GM12864 (cell line): Measurements from ENCODE around the gene TIMM50.
A peak's percentile ranks its signal among the peaks of the same experiment; 100 is the strongest.
"Not testable (repeated sequence)": the region's sequence is repeated elsewhere in the genome, so short reads cannot be mapped to it uniquely, and the experiment has no call there.

Experiments
- DNase-seq: peaks from one replicate; pipeline ENCODE4 v3.0.0-alpha.2; 2011; ENCODE audit warnings: low read depth
- H3K4me3 ChIP-seq: 2 replicates; pipeline ENCODE4 v1.5.1; 2011; ENCODE audit warnings: mild to moderate bottlenecking, low read depth, low read length, control low read depth
- TF ChIP-seq, protein P1 (sequence below): IDR thresholded peaks from 2 replicates; pipeline ENCODE4 v1.5.1; 2011; ENCODE audit warnings: low read depth, mild to moderate bottlenecking, moderate library complexity, low read length, control low read depth, inconsistent platforms; ENCODE audit errors: missing control alignments

TIMM50 gene

DNA sequence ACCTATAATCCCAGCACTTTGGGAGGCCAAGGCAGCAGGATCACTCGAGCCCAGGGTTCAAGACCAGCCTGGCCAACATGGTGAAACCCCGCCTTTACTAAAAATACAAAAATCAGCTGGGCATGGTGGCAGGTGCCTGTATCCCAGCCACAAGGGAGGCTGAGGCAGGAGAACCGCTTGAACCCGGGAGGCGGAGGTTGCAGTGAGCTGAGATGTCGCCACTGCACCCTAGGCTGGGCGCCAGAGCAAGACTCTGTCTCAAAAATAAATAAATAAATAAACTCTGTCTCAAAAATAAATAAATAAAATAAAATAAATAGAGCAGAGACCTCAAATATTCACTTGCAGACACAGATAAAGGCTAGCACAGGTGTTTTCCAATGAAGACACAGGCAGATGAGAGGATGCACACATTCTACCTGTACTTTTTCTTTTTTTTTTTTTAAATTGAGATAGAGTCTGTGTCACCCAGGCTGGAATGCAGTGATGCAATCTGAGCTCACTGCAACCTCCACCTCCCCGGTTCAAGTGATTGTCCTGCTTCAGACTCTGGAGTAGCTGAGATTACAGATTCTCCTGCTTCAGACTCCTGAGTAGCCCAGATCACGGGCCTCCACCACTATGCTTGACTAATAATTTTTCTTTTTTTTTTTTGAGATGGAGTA lies 42.2 kb upstream of the TIMM50 start:
- TF ChIP-seq, protein P1, sequence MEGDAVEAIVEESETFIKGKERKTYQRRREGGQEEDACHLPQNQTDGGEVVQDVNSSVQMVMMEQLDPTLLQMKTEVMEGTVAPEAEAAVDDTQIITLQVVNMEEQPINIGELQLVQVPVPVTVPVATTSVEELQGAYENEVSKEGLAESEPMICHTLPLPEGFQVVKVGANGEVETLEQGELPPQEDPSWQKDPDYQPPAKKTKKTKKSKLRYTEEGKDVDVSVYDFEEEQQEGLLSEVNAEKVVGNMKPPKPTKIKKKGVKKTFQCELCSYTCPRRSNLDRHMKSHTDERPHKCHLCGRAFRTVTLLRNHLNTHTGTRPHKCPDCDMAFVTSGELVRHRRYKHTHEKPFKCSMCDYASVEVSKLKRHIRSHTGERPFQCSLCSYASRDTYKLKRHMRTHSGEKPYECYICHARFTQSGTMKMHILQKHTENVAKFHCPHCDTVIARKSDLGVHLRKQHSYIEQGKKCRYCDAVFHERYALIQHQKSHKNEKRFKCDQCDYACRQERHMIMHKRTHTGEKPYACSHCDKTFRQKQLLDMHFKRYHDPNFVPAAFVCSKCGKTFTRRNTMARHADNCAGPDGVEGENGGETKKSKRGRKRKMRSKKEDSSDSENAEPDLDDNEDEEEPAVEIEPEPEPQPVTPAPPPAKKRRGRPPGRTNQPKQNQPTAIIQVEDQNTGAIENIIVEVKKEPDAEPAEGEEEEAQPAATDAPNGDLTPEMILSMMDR, result no peak
- no peak overlapping the region for H3K4me3 ChIP-seq
- DNase-seq, result no peak

DNA sequence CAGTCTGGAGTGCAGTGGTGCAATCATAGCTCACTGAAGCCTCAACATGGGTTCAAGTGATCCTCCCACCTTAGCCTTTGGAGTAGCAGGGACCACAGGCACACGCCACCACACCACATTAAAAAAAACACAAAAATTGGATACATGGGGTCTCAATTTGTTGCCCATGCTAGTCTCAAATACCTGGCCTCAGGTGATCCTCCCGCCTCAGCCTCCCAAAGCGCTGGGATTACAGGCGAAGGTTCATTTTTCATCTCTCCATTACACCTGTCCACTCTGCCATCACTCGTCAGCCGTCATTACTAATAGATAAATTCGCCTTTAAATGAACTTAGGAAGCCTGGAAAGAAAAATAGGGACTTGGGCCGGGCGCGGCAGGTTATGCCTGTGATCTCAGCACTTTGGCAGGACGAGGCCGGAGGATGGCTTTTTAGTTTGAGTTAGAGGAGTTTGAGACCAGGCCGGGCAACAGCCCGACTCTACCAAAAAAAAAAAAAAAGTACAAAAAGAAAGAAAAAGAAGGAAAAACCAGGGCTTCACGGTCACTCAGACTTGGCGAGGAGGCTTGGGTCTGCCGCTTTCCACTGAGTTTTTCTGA lies 35.9 kb upstream of the TIMM50 start:
- TF ChIP-seq, protein P1, result no peak
- no peak for DNase-seq
- peak overlapping the region; percentile 94 for H3K4me3 ChIP-seq

DNA sequence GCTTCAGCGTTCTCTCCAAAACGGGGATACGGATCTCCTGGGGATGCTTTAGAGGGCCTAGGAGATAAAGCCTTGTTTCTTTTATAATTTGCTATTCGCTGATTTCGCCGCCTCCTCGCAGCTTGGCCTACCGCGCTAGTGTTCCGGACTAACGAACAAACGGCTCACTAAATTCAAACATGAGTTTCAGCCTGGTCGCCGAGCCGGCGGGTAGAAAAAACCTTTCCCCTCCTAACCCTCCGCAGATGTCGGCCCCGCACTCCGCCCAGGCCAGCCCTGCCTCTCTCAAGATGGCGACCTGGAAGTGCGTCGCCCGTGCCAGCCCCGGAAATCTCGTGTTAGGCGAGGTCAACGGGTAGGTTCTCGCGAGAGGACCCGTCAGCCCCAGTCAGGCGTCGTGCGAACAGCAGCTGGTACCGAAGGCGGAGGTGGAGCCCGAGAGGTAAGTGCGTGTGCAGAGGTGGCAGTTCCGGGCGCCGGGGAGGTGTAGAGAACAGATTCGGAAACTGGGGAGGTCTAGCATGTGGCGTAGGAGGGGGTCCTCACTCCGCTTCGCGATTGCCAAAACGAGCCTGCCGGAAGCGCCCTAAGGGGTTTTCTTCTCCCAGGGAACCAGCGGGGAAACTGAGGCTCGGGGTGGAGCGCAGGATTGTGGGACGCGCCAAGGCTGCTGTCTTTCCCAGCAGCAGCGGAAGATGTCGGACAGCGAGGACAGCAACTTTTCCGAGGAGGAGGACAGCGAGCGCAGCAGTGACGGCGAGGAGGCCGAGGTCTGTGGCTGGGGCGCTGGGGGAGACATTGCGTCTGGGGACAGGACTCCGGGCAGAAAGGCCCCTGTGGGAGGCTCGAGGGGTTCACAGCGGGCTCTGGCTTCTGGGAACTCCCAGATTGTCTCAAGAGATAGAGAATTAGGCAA lies 35.2 kb upstream of the TIMM50 start, which contains the start of gene SUPT5H:
Gene SUPT5H (plus strand): TSS at position 387 of the 916 bp plus-strand sequence. CDS start 309 bp downstream, at position 696.
- peak; percentile 98 for DNase-seq
- peak within 1 kb of the TSS; percentile 94 for H3K4me3 ChIP-seq
- TF ChIP-seq, protein P1, result no peak

DNA sequence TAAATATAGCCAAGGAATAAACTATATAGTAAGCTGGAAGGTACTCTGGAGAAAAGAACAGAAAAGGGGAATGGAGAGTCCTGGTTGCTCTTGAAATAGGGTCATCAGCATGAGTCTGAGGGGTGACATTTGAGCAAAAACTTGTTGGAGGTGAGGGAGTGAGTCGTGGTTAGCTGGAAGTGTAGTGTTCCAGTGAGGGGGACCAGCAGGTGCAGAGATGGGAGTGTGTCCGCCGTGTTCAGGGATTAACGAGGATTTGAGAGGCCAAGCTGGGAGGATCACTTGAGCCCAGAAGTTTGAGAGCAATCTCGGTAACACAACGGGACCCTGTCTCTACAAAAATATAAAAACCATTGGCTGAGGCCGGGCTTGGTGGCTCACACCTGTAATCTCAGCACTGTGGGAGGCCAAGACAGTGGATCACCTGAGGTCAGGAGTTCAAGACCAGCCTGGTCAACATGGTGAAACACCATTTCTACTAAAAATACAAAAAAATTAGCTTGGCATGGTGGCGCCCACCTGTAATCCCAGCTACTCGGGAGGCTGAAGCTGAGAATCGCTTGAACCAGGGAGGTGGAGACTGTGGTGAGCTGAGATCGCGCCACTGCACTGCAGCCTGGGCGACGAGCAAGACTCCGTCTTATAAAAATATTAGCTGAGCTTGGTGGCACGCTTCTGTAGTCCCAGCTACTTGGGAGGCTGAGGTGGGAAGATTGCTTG lies 34.1 kb upstream of the TIMM50 start:
- peak overlapping the region; percentile 94 for H3K4me3 ChIP-seq
- DNase-seq, result no peak
- TF ChIP-seq, protein P1, result no peak

DNA sequence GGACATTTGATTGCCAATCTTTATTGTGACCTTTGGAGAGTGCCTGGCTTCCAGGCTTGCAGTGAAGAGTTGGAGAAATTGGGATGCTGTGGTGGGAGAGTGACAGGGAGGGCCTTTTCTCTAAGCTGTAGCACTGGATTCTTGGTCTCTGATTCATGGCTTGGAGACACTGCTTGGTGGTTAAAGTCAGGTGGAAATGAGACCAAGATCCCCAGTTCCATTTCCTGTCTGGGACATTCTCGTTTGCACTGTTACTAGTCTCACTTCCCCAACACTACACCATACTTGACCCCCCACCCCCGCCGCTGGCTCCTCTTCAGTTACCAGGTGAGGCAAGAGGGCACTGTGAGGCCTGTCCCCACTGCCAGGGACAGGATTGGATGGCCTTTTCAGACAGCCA lies 32.4 kb upstream of the TIMM50 start:
- H3K4me3 ChIP-seq, result peak overlapping the region; percentile 94
- TF ChIP-seq, protein P1, result no peak
- peak; percentile 53 for DNase-seq

DNA sequence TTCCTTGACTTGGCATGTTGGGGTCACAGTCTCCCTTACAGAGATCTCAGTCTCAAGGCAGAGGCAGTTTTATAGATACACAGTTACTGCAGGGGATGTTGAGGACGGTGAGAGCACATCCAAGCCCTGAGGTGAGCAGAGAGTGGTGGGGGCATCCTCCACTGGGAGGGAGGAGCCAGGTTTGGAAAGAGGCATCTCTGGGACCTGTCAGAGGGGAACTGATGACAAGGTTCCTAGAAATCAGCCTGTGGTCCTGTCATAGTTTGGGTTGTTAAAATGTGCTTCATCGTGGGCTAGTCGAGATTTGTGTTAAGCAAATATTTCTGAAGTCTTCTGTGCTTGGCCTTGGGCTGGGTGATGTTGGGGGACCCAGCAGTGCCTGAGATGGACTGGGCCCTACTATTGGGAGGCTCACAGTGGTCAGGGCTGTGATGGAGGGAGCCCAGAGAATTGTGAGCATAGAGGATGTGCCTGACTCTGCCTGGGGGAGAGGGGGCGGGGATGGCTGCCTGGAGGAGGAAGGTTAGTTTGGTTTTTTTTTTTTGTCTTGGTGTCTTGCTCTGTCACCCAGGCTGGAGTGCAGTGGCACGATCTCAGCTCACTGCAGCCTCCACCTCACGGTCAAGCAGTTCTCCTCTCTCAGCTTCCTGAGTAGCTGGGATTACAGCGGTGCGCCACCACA lies 31.4 kb upstream of the TIMM50 start:
- TF ChIP-seq, protein P1, result no peak
- DNase-seq, result no peak
- no peak overlapping the region for H3K4me3 ChIP-seq

DNA sequence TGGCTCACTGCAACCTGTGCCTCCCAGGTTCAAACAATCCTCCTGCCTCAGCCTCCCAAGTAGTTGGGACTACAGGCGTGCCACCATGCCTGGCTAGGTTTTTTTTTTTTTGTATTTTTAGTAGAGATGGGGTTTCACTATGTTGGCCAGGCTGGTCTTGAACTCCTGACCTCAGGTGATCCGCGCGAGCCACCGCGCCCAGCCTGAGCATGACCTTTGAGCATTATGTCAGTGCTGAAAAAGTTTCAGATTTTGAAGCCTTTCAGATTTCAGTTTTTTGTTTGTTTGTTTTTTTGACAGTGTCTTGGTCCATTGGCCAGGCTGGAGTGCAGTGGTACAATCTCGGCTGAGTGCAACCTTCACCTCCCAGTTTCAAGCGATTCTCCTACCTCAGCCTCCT lies 29.4 kb upstream of the TIMM50 start:
- DNase-seq, H3K4me3 ChIP-seq: not testable (repeated sequence)
